IPS-15b (cell line): ENCODE results near the gene SLC2A4RG.
A peak's percentile ranks its signal among the peaks of the same experiment; 100 is the strongest.

Source experiments
- H3K27me3 ChIP-seq: one replicate; pipeline ENCODE4 v1.6.1; 2013; ENCODE audit warnings: low read length; ENCODE audit not compliant: control insufficient read depth, insufficient read depth
- H3K36me3 ChIP-seq: one replicate; pipeline ENCODE4 v1.6.1; 2013; ENCODE audit warnings: low read length; ENCODE audit not compliant: control insufficient read depth, insufficient read depth
- H3K4me1 ChIP-seq: one replicate; pipeline ENCODE4 v1.6.1; 2013; ENCODE audit warnings: mild to moderate bottlenecking, low read length; ENCODE audit not compliant: control insufficient read depth, insufficient read depth
- H3K4me3 ChIP-seq: one replicate; pipeline ENCODE4 v1.5.1; 2013; ENCODE audit warnings: low read depth, low read length
- H3K9ac ChIP-seq: one replicate; pipeline ENCODE4 v1.6.1; 2013; ENCODE audit warnings: low read depth, mild to moderate bottlenecking, low read length
- H3K9me3 ChIP-seq: one replicate; pipeline ENCODE4 v1.6.1; 2013; ENCODE audit warnings: mild to moderate bottlenecking, low read length; ENCODE audit not compliant: control insufficient read depth, insufficient read depth

The SLC2A4RG gene

DNA sequence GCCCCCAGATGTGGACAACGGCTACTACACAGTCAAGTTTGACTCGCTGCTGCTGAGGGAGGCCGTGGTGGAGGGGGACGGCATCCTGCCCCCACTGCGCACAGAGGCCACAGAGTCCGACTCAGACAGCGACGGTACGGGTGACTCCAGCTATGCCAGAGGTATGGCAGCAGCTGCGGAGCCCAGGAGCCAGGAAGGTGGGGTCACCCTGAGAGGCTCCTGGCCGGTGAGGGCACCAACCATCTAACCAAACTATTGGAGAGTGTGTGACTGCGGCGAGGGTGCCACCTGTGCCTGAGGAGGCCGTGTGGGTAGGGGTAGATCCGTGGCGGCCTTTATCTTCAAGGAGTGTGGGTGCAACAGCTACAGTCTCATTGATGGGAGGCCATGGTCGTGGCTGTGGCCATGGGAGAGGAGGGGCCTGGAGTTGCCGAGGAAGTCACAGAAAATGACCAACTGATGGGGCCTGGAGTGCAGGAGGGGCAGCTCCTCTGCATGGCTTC, 5.9 kb upstream of the SLC2A4RG start:
- H3K9ac ChIP-seq, result no peak overlapping the region
- H3K4me1 ChIP-seq, result no peaks in the 10 kb centered on the region
- no peak overlapping the region for H3K4me3 ChIP-seq
- H3K36me3 ChIP-seq, result peaks cover 30% of the 10 kb centered on the region
- H3K27me3 ChIP-seq, result no peaks in the 10 kb centered on the region
- no peaks in the 10 kb centered on the region for H3K9me3 ChIP-seq

DNA sequence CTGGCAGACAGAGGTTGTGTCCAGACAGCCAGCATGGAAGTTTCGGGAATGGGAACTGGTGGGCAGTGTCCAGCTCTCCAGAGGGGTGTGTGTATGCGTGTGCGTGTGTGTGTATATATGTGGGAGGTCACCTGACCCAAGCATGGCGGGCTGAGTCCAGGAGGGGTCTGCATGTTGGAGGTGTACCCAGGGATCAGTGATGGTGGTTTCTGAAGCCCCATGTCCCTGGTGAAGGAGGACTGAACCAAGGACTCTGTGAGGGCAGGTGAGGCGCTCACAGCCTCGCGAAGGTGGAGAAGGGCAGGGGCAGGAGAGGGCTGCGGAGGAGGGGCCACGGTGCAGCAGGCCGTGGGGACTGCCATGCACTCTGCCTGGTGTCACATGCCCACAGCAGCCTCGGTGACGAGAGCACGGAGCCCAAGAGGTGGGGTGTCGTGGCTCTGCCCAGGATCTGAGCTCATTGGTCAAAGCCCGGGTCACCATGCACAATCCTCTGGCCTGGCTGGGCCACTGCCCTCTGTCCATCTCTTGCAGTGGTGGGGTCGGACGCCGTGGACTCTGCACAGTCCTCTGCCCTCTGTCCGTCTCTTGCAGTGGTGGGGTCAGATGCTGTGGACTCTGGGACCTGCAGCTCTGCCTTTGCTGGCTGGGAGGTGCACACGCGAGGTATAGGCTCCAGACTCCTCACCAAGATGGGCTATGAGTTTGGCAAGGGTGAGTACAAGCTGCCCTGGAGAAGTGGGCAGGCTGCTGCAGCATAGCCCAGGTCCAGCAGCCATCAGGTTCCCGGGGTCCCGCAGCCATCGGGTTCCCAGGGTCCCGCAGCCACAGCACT, 5.2 kb upstream of the SLC2A4RG start:
- peaks cover 30% of the 10 kb centered on the region for H3K36me3 ChIP-seq
- no peak overlapping the region for H3K9ac ChIP-seq

DNA sequence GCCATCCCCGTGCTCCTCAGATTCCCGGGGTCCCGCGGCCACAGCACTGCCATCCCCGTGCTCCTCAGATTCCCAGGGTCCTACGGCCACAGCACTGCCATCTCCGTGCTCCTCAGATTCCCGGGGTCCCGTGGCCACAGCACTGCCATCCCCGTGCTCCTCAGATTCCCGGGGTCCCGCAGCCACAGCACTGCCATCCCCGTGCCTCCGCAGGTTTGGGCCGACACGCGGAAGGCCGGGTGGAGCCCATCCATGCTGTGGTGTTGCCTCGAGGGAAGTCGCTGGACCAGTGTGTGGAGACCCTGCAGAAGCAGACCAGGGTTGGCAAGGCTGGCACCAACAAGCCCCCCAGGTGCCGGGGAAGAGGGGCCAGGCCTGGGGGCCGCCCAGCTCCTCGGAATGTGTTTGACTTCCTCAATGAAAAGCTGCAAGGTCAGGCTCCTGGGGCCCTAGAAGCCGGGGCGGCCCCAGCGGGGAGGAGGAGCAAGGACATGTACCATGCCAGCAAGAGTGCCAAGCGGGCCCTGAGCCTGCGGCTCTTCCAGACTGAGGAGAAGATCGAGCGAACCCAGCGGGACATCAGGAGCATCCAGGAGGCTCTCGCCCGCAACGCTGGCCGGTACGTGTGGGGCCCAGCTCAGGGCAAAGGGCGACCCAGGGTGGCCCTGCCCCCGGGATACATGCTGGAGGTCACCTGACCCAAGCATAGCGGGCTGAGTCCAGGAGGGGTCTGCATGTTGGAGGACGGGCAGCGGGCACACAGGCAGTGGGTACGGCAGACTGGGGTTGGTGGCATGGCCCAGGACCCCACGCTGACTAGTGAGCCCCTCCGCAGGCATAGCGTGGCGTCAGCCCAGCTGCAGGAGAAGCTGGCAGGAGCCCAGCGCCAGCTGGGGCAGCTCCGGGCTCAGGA, 4.4 kb upstream of the SLC2A4RG start:
- Histone ChIP-seq H3K36me3 (peaks cover 27% of the 10 kb centered on the region), H3K4me3 (no peak overlapping the region), H3K27me3 (no peaks in the 10 kb centered on the region), H3K9me3 (no peaks in the 10 kb centered on the region), H3K4me1 (no peaks in the 10 kb centered on the region), H3K9ac (no peak overlapping the region)

More for the DNA sequence above, 5.2 kb upstream of the SLC2A4RG start:
- H3K4me3 ChIP-seq, result no peak overlapping the region
- H3K4me1 ChIP-seq, result no peaks in the 10 kb centered on the region
- H3K27me3 ChIP-seq, result no peaks in the 10 kb centered on the region
- H3K9me3 ChIP-seq, result no peaks in the 10 kb centered on the region

DNA sequence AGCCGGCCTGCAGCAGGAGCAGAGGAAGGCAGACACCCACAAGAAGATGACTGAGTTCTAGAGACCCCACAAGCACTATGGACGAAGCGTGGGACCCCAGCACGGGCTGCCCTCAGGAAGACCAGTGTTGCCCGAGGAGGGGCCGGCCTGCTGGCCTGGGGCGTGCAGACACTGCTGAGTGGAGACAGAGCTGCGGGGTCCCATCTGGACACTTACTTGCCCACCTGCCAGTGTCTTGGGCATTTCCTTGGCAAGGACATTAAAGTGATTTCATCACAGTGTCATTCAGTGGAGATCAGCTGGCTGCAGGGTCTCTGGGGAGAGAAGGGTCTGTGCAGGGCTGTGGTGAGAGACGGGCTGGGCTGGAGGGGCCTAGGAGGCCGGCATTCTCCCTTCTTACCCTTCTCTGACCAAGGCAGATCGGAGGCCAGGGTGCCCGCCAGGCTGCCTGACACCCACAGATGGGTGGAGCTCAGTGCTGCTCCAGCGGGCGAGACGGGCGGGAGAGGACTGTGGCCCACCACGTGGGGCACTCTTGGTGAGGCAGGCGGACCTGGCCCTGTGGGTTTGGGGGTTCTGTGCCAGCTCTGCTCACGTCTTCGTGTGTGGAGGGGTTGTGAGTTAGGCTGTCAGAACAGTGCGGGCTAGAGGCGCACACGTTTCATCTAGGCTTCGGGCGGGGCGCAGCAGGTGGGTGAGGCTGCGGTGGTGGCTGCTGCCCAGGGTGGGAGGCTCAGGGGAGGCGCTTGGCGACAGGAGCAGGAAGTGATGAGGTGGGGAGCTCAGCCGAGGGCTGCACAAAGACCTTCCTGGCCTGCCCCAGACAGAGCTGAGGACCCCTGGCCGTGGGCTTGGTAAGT, 3.5 kb upstream of the SLC2A4RG start, which contains the start of gene LIME1:
Gene LIME1, plus strand, starts transcription at position 806 of the 860 bp plus-strand sequence. CDS start 886 bp downstream, outside the sequence.
- Histone ChIP-seq H3K4me3 (peak within 1 kb of the TSS; percentile 18), H3K9ac (peak within 1 kb of the TSS; percentile 12), H3K36me3 (peaks cover 27% of the 10 kb centered on the region), H3K9me3 (no peaks in the 10 kb centered on the region), H3K4me1 (no peaks in the 10 kb centered on the region), H3K27me3 (no peaks in the 10 kb centered on the region)

GRCh38 chr20:63736893-63737694, 2.5 kb upstream of the SLC2A4RG start:
- Histone ChIP-seq H3K27me3 (no peaks in the 10 kb centered on the region), H3K4me1 (no peaks in the 10 kb centered on the region), H3K9ac (peak overlapping the region; percentile 12), H3K36me3 (peaks cover 33% of the 10 kb centered on the region), H3K9me3 (no peaks in the 10 kb centered on the region), H3K4me3 (peak overlapping the region; percentile 18)

DNA sequence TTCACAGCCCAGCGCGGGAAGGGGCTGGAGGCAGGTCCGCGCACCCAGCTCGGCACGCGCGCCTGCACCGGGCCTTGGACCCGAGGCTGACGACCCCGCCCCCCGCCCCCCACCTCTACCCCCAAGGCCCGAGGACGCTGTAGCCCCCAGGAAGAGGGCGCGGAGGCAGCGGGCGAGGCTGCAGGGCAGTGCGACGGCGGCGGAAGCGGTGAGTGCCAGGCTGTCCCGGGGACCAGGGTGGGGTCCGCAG, 2.0 kb upstream of the SLC2A4RG start:
- Histone ChIP-seq H3K36me3 (peaks cover 37% of the 10 kb centered on the region), H3K9me3 (no peaks in the 10 kb centered on the region), H3K4me1 (no peaks in the 10 kb centered on the region), H3K27me3 (no peaks in the 10 kb centered on the region), H3K9ac (no peak overlapping the region), H3K4me3 (peak overlapping the region; percentile 52)

DNA sequence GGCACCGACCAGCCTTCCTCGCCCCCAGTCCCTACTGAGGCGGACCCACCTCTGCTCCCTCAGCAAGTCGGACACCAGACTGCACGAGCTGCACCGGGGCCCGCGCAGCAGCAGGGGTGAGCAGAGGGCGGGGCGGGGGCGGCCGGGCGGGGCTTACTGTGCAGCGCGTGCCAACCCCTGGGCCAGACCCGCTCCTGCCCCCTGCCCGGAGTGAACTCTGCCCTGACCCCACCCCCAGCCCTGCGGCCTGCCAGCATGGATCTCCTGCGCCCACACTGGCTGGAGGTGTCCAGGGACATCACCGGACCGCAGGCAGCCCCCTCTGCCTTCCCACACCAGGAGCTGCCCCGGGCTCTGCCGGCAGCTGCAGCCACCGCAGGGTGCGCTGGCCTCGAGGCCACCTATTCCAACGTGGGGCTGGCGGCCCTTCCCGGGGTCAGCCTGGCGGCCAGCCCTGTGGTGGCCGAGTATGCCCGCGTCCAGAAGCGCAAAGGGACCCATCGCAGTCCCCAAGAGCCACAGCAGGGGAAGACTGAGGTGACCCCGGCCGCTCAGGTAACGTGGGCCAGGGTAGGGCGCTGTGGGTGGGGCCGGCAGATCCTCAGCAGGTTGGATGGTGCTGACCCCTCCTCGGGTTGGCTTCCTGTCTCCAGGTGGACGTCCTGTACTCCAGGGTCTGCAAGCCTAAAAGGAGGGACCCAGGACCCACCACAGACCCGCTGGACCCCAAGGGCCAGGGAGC, 1.5 kb upstream of the SLC2A4RG start:
- Histone ChIP-seq H3K36me3 (peaks cover 38% of the 10 kb centered on the region), H3K27me3 (no peaks in the 10 kb centered on the region), H3K4me1 (no peaks in the 10 kb centered on the region), H3K4me3 (peak overlapping the region; percentile 52), H3K9ac (no peak overlapping the region), H3K9me3 (no peaks in the 10 kb centered on the region)

DNA sequence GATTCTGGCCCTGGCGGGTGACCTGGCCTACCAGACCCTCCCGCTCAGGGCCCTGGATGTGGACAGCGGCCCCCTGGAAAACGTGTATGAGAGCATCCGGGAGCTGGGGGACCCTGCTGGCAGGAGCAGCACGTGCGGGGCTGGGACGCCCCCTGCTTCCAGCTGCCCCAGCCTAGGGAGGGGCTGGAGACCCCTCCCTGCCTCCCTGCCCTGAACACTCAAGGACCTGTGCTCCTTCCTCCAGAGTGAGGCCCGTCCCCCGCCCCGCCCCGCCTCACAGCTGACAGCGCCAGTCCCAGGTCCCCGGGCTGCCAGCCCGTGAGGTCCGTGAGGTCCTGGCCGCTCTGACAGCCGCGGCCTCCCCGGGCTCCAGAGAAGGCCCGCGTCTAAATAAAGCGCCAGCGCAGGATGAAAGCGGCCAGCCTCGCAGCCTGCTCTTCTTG, 868 bp upstream of the SLC2A4RG start:
- peak overlapping the region; percentile 52 for H3K4me3 ChIP-seq
- H3K9me3 ChIP-seq, result no peaks in the 10 kb centered on the region
- H3K4me1 ChIP-seq, result no peaks in the 10 kb centered on the region
- H3K9ac ChIP-seq, result no peak overlapping the region
- no peaks in the 10 kb centered on the region for H3K27me3 ChIP-seq
- peaks cover 40% of the 10 kb centered on the region for H3K36me3 ChIP-seq

- H3K36me3 ChIP-seq, result peaks cover 30% of the 10 kb centered on the region
- peak overlapping the region; percentile 70 for H3K4me3 ChIP-seq
- no peaks in the 10 kb centered on the region for H3K4me1 ChIP-seq
Observed at GRCh38 chr20:63740070-63740626, 572 bp downstream of the SLC2A4RG start.

More at GRCh38 chr20:63740070-63740626, 572 bp downstream of the SLC2A4RG start:
- peak overlapping the region; percentile 73 for H3K9ac ChIP-seq
- no peaks in the 10 kb centered on the region for H3K27me3 ChIP-seq
- no peaks in the 10 kb centered on the region for H3K9me3 ChIP-seq
